ENCODE results near the gene AMDHD2.

AMDHD2 gene

GRCh38 chr16:2500430-2500917 is 19.7 kb upstream of the AMDHD2 start:
- no peak overlapping the region for H3K4me3 ChIP-seq (replicated peaks; ENCODE audit: low read depth, low read length)
- DNase-seq (ENCODE audit: low read depth), result no peak
- TF ChIP-seq CTCF (IDR thresholded peaks at IDR 0.05; ENCODE audit: low read length, missing control alignments), result no peak

- H3K4me3 ChIP-seq (replicated peaks; ENCODE audit: low read depth, low read length), result no peak overlapping the region
- peak; percentile 92 for TF ChIP-seq CTCF (IDR thresholded peaks at IDR 0.05; ENCODE audit: low read length, missing control alignments)
- DNase-seq (ENCODE audit: low read depth), result peak; percentile 86
These were observed 19.0 kb upstream of the AMDHD2 start for GRCh38 chr16:2500918-2501750.

- TF ChIP-seq CTCF (IDR thresholded peaks at IDR 0.05; ENCODE audit: low read length, missing control alignments), result no peak
These were observed 17.9 kb upstream of the AMDHD2 start for GRCh38 chr16:2501946-2502895.

GRCh38 chr16:2505695-2506094 is 14.5 kb upstream of the AMDHD2 start:
- no peak overlapping the region for H3K4me3 ChIP-seq (replicated peaks; ENCODE audit: low read depth, low read length)
- no peak for TF ChIP-seq CTCF (IDR thresholded peaks at IDR 0.05; ENCODE audit: low read length, missing control alignments)
- DNase-seq (ENCODE audit: low read depth), result no peak

More at GRCh38 chr16:2501946-2502895, 17.9 kb upstream of the AMDHD2 start:
- DNase-seq (ENCODE audit: low read depth), result no peak
- H3K4me3 ChIP-seq (replicated peaks; ENCODE audit: low read depth, low read length), result no peak overlapping the region

GRCh38 chr16:2507052-2507659 is 13.0 kb upstream of the AMDHD2 start:
- no peak overlapping the region for H3K4me3 ChIP-seq (replicated peaks; ENCODE audit: low read depth, low read length)
- no peak for DNase-seq (ENCODE audit: low read depth)
- no peak for TF ChIP-seq CTCF (IDR thresholded peaks at IDR 0.05; ENCODE audit: low read length, missing control alignments)

GRCh38 chr16:2507665-2508064 is 12.5 kb upstream of the AMDHD2 start:
- no peak overlapping the region for H3K4me3 ChIP-seq (replicated peaks; ENCODE audit: low read depth, low read length)
- no peak for TF ChIP-seq CTCF (IDR thresholded peaks at IDR 0.05; ENCODE audit: low read length, missing control alignments)
- DNase-seq (ENCODE audit: low read depth), result no peak

All from fibroblast of pulmonary artery (primary cell).